HG03060 (cell line): ENCODE results near the gene TTLL3.
"Not testable (repeated sequence)": the region's sequence is repeated elsewhere in the genome, so short reads cannot be mapped to it uniquely, and the experiment has no call there.

ENCODE experiments used
- ATAC-seq: cut with Tn5 transposase; IDR thresholded peaks from one replicate; pipeline ENCODE4 v1.9.1; 2021; ENCODE audit warnings: low read depth, moderate number of reproducible peaks; ENCODE audit not compliant: unreplicated experiment

The TTLL3 gene

DNA sequence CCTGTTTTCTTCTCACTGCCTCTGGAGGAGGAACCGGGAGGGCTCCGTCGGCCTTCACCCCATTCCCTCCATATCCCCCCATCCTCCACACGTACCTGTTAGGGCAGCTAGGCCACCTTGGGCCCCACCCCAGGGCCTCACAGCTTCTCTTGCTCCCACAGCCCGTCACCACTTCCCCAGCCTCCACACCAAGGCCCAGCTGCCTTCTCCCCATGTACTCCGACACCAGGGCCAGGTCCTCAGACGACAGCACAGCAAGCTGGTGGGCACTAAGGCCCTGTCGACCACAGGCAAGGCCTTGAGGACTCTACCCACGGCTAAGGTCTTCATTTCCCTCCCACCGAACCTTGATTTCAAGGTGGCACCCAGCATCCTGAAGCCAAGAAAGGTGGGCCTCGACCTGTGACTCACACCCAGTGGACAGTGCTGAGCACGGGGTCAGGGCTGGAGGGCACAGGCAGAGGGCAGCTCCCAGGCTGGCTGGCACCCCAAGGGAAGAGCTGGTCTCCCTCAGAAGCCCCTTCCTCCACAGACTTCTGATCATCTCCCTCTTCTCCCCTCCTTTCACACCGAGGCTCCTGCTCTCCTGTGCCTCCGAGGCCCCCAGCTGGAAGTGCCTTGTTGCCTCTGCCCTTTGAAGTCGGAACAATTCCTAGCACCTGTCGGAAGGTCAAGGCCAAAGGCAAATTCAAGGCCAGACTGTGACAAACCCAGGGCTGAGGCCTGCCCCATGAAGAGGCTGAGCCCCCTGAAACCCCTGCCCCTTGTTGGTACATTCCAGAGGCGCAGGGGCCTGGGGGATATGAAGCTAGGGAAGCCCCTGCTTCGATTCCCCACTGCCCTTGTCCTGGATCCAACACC is 24.7 kb downstream of the TTLL3 start:
- no peak for ATAC-seq

DNA sequence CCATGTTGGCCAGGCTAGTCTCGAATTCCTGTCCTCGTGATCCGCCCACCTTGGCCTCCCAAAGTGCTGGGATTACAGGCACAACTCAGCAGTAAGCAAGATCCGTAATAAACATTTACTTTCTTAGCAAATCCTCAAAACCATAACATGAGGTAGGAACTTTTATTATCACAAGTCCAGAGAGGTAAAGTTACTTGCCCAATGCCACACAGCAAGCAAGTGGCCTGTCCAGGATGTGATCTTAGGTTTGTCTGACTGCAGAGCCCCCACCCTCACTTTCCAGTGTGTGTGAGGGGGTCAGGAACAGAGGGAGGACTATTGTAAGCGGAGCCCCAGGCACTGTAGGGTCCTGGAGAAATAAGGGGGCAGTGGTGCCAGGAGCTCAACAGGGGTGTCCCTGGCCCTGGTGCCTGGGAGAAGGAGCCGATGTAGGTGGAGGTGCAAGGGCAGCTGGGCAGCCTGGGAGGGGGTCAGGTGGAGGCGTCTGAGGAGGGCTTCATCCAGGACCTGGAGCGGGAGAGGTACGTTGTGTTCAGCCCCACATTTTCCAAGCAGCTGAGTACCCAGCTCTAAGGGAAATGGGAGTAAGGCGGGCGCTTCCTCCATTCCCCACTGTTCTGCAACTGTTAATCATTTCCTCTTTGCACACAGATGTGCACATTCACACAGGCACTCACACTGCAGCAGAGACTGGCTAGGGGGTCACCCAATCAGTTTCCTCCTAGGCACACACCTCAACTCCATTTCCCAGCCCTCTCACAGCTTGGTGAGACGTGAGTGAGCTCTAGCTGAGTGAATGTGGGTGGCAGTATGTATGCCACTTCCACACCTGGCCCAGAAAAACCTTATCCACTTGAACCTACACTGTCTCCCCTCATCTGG is 27.9 kb downstream of the TTLL3 start:
- no peak for ATAC-seq

DNA sequence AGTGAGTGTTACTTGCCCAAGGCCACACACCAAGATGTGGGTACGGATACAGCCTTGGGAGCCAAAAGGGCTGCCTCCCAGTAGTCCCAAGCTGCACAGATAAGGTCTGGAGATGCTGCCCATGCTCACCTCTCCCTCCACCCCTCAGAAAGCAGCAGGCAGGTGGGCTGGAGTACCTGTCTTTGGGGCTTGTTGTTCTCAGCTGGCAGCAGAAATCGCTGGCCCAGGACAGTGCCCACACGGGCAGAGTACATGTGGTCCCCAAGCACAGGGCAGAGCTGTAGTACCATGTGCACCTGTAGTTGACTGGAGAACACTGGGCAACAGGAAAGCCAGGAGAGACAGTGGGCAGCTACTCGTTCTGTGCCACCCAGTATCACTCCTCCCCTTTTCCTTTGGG is 28.8 kb downstream of the TTLL3 start:
- no peak for ATAC-seq

DNA sequence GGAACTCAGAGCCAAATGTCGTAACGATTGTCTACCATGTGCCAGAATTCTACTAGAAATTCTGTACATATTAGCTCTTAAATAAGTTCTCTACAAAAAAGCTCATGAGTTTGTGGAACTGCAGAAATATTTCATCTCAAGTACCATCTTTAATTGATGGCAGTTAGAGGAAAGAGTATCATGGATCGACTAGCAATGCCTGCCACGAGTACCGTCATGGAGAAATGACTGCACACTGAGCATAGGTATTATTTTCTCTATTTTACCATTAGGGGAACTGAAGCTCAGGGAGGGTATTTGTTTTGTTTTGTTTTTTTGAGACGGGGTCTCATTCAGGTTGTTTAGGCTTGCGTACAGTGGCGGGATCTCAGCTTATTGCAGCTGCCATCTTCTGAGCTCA is 31.0 kb downstream of the TTLL3 start:
- no peak for ATAC-seq

DNA sequence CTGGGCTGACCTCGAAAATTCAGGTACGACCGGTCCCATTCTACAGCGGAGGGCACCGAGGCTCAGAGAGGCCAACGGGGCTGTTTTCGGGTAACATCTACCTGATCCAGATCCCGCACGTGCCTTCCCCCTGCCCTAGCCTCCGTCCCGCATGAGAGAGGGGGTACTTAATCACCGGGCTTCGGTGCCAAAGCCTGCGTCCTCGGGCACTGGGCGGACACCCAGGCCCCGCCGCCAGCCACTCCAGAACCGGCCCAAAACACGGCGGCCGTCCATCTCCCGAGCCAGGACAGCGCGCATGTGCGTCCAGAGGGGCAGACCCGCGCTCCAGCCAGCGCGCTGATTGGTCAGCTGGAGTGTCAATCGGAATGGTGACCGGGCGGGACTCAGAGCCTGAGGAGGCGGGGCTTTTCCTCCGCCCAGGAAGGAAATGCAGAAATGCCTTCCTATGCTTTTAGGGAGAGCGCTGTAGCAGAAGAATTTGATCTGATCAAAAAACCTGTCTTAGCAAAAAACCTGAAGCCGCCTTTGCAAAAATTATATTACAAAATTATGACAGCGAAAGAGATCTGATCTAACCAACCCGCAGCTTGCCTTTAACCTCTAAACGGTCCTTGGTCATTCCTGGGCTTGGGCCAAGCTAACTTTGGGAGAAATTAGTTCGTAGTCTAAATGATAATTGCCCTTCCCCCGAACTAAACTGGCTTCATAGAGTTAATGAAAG is 33.8 kb downstream of the TTLL3 start, which contains the start of gene RPUSD3:
RPUSD3 (minus strand) TSS at position 294 of the 724 bp plus-strand sequence; CDS start at position 276, 18 bp downstream.
- peak; percentile 93 for ATAC-seq

DNA sequence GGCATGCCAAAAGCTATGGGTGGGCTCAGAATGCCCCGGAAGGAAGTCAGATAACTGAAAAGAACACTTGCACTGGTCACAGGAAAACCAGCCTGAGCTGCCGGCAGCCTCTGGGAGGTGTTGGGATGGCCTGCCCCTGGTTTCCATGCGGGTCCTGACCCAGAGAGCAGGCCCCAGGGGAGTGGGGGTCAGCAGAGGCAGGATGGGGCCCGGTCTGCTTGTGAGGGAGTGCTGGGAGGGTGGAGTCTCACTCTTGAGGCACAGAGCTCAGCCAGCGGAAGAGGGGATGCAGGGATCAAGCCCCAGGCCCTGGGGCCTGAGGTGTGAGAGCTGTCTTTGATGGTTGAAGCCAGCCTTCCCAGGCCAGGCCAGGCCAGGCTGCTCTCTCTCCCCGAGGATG is 36.2 kb downstream of the TTLL3 start:
- ATAC-seq: no peak

DNA sequence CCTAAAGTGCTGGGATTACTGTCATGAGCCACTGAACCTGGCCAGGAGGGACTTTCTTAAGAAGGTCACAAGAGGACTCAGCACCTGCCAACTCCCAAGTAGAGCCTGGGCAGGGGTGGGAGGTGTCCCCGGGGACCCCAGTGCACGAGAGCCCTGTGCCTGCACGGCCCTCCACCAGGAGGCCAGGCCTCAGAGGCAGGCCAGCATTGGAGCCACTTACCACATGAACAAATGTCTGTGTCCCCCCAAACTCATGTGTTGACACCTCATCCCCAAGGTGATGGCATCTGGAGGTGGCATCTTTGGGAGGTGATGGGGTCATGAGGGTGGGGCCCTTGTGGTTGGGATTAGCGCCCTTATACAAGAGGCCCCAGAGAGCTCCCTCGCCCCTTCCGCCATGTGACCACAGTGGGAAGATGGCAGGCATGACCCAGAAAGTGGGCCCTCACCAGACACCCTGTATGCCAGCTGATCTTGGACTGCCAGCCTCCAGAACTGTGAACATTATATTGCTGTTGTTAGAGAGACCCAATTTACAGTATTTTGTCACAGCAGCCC is 36.9 kb downstream of the TTLL3 start:
- no peak for ATAC-seq

DNA sequence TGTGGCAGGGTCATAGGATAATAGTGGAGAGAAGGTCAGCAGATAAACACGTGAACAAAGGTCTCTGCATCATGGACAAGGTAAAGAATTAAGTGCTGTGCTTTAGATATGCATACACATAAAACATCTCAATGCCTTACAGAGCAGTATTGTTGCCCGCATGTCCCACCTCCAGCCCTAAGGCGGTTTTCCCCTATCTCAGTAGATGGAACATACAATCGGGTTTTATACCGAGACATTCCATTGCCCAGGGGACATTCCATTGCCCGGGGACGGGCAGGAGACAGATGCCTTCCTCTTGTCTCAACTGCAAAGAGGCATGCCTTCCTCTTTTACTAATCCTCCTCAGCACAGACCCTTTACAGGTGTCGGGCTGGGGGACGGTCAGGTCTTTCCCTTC is 37.8 kb downstream of the TTLL3 start:
- ATAC-seq: not testable (repeated sequence)

DNA sequence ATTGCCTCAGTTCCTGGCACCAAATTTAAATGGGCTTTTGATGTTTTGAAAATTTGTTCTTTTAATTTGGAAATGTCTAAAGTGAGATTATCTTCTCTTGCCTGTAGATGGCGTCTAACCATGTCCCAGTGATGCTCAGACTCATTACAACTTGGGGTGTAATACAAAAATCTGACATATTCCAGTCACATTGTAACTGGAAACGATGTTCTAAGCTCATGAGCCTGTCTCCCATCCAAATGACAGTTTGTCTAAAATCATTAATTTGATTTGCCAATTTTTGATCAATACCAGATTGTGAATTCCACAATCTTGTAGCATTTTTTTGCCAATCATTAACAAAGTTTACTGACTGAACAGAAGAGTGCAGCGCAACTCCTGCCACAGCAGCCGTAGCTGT is 38.8 kb downstream of the TTLL3 start:
- ATAC-seq: not testable (repeated sequence)

DNA sequence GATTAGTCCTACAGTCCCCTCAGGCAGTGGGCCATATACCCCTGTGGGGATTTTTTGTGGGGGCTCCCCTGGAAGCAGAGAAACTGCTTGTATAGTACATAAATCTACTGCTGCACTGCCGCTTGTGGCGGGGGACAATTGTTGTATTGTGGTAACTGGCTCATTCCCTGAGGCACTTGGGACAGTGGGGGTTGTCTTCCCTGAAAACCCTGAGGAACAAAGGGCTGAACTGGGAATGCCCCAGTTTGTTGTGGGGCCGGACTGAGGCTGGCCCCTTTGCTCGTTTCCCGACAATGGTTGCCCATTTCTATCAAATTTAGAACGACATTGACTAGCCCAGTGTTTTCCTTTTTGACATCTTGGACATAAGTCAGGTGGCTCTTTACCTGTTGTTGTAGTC is 41.3 kb downstream of the TTLL3 start:
- not testable (repeated sequence) for ATAC-seq

DNA sequence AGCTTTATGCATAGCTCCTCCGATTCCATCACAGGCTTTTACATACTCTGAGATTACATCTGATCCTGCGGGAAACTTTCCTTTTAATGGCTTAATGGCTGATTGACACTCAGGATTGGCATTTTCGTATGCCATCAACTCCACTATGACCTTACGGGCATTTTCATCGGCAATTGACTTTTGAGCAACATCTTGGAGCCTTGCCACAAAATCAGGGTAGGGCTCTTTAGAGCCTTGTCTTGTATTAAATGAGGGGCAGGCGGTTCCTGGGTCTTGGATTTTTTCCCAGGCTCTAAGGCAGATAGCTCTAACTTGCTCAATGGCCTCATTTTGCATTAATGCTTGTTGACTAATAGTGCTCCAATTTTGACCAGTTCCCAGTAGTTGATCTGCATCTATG is 41.9 kb downstream of the TTLL3 start:
- not testable (repeated sequence) for ATAC-seq

DNA sequence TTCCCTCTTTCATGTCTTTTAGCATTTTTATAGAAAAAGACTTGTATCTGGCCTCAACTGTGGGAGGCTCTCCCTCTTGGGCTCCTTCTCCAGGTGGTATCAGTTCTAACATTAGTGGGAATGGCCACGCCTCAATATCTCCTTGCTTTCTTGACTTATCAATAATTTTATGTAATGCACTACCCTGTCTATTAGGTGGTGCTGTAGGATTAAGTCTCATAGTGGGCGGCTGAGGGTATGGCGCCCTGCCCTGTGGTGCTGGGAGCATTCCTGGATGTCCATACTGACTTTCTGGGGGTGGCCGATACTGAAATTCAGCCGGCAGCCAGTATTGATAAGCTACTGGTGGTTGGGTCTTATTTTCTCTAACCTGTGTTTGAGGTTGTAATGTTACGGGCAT is 42.5 kb downstream of the TTLL3 start:
- no peak for ATAC-seq

DNA sequence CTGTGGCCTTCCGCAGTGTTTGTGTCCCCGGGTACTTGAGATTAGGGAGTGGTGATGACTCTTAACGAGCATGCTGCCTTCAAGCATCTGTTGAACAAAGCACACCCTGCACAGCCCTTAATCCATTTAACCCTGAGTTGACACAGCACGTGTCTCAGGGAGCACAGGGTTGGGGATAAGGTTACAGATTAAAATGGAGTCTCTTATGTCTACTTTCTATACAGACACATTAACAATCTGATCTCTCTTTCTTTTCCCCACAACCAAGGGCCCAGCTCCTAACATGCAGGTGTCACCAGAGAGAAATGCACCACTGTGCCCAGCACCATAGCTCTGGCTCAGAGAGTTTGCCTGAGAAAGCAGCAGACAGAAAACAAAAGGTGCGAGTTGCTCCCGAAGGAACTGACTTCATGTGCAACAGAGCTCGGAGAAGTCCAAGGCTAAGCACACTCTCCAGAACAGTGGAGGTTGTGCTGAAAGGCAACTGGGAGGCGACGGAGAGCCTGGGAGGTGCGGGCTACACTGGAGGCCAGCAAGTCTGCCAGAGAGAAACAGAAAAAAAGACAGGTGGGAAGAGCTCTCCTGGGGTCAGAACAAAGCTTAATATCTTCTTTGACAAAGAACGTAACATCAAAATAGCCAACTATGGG is 44.4 kb downstream of the TTLL3 start:
- not testable (repeated sequence) for ATAC-seq

DNA sequence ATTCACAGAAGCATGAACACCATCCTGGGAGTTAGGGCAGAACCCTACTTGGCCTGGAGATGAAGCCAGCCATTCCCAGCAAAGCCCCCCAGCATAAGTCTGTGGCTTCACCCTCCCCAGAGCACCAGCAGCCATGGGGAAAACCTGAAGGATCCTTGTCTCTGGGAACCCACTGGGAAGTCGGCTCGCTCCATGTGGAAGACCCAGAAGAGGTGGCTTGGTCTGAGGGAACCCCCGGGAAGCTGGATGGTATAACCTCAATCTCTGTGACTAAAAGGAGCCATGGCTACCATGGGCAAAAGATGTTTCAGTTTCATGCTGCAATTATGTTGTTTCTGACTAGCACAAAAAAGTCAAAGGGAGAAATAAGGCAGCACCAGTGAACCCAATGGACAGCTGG is 45.5 kb downstream of the TTLL3 start:
- no peak for ATAC-seq

DNA sequence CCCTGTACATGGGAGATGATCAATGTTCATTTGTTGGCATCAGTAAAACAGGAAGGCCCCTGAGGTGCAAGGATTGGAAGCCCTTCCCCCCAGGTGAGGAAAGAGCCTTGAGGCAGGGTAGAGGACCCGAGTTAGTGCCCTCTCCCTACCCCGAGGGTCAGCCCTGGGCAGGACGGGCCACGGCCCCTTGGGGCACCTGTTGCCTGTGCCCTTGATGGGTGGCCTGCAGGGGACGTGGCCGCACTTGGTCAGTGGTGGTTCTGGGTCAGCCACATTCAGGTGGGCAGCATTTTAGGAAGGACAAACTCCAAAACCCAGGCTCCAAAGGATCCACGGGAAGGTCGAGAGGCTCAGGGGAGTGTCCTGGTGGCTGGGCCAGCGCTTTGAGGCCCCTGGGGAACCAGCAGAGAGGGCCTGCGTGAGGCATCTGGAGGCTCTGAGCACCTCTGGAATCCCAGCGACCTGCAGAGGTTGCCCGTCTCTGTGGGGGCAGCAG is 49.5 kb downstream of the TTLL3 start:
- no peak for ATAC-seq

DNA sequence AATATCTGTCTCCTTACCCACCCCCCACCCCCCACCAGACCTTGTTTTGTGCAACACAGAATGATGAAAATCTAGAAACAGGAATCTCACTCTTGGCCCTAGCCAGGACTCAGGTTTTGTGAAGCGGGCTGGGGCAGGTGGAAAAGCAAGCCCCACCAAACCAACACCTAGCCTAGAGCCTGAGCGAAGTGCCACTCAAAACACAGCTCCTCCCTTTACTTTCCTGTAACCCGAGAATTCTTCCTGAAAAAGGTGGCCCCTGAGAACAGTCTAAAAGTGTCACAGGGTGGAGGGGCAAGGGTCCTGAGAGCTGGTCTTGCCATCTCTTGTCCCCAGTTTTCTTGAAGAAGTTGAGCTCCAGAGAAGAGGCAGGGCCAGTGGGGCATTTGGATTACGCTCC is 51.1 kb downstream of the TTLL3 start:
- no peak for ATAC-seq

DNA sequence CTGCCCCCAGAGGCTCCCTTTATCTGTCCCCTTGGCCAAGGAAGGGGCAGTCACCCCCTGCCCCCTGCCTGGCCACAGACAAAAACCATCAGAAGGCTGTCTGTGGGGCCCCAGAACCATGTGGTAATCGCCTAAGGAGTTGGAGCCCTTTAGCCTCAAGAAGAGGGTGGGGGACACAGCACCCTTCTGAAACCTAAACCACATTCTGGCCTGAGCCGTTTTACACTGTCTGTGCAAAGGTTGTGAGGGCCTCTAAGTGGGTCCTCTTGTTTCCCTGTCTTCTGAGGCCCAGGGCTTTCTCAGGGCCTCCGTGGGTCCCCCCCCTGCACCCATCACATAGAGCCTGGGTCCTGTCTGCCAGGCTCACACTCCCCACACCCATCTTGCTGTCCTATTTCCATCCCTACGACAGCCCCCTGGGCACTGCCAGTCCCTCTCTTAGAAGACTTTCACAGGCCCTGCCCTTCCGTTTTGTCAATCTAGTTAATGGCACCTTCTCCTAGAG is 51.6 kb downstream of the TTLL3 start:
- ATAC-seq: no peak

DNA sequence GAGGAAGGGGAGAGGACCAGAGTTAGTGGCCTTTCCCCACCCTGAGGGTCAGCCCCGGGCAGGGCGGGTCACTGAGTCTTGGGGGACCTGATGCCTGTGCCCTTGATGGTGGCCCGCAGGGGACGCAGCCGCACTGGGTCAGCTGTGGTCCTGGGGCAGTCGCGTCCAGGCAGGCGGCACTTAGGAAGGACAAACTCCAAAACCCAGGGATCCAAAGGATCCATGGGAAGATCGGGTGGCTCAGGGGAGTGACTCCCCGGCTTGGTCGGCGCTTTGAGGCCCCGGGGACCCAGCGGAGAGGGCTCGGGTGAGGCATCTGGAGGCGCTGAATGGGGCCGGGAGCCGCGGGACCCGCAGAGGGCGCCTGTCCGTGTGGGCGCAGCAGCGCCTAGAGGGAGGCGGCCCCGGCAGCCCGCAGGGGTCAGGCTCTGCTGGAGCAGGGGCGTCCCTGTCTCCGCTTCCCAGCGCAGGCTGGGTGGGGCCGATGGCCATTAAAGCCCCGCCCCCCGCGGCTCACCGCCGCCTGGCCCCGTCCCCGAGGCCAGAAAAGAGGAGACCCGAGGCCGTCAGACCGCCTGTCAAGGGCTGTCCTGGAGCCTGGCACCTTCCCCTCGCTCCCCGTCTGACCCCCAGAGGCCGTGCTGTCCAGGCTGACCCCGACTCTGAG is 52.5 kb downstream of the TTLL3 start:
- ATAC-seq: no peak
